HepG2 (cell line): Measurements from ENCODE around the gene KHK. TPM values are rescaled to one million over a fixed set of nuclear protein-coding genes. Genes with fewer than 3 reads are reported as not detected.

Experiments
- ARHGAP35 ChIP-seq: sonication (generic); formaldehyde crosslinking; IDR thresholded peaks from 2 replicates; pipeline ENCODE4 v1.9.0; 2022; ENCODE audit warnings: mild to moderate bottlenecking, inconsistent platforms, moderate library complexity, missing genetic modification reagents, borderline replicate concordance
- BHLHE40 ChIP-seq: IDR thresholded peaks from 2 replicates; pipeline ENCODE4 v1.6.1; 2011; ENCODE audit warnings: low read length, improper control_type of control experiment
- BORCS8-MEF2B ChIP-seq: sonication (generic); formaldehyde crosslinking; IDR thresholded peaks from 2 replicates; pipeline ENCODE4 v1.8.0; 2022; ENCODE audit warnings: mild to moderate bottlenecking, missing genetic modification reagents
- CC2D1A ChIP-seq: sonication (generic); formaldehyde crosslinking; IDR thresholded peaks from 2 replicates; pipeline ENCODE4 v1.8.1; 2023; ENCODE audit warnings: mild to moderate bottlenecking, missing genetic modification reagents
- FOSL2 ChIP-seq: sonication (generic); formaldehyde crosslinking; IDR thresholded peaks from 2 replicates; pipeline ENCODE4 v1.4.0; 2020; ENCODE audit warnings: missing genetic modification reagents
- IKZF4 ChIP-seq: sonication (generic); formaldehyde crosslinking; IDR thresholded peaks from 2 replicates; pipeline ENCODE4 v1.5.1; 2020; ENCODE audit warnings: borderline replicate concordance, mild to moderate bottlenecking, low read depth, missing genetic modification reagents; ENCODE audit errors: not compliant biosample characterization
- PHF20 ChIP-seq: sonication (generic); formaldehyde crosslinking; IDR thresholded peaks from 2 replicates; pipeline ENCODE4 v1.5.0; 2020; ENCODE audit warnings: mild to moderate bottlenecking, missing genetic modification reagents
- POGK ChIP-seq: sonication (generic); formaldehyde crosslinking; conservative IDR thresholded peaks from 2 replicates; pipeline ENCODE4 v1.8.0; 2022; ENCODE audit warnings: mild to moderate bottlenecking, moderate library complexity, missing genetic modification reagents
- POLR2AphosphoS5 ChIP-seq: IDR thresholded peaks from 2 replicates; pipeline ENCODE4 v1.6.1; 2012; ENCODE audit warnings: low read depth, low read length
- TBP ChIP-seq: sonication (generic); formaldehyde crosslinking; IDR thresholded peaks from 2 replicates; pipeline ENCODE4 v1.5.0; 2020; ENCODE audit warnings: missing genetic modification reagents
- TCF7L2 ChIP-seq: IDR thresholded peaks from 2 replicates; pipeline ENCODE4 v1.6.1; 2011; ENCODE audit warnings: mild to moderate bottlenecking, low read depth, low read length, moderate library complexity
- ZNF552 ChIP-seq: sonication (generic); formaldehyde crosslinking; IDR thresholded peaks from 2 replicates; pipeline ENCODE4 v1.9.0; 2022; ENCODE audit warnings: missing genetic modification reagents, mild to moderate bottlenecking, borderline replicate concordance
- ZNF564 ChIP-seq: sonication (generic); formaldehyde crosslinking; IDR thresholded peaks from 2 replicates; pipeline ENCODE4 v1.8.1; 2023; ENCODE audit warnings: mild to moderate bottlenecking, missing genetic modification reagents
- ZNF570 ChIP-seq: sonication (generic); formaldehyde crosslinking; IDR thresholded peaks from 2 replicates; pipeline ENCODE4 v1.4.0; 2020; ENCODE audit warnings: mild to moderate bottlenecking, missing genetic modification reagents, borderline replicate concordance
- ZNF740 ChIP-seq: sonication (generic); formaldehyde crosslinking; IDR thresholded peaks from 2 replicates; pipeline ENCODE4 v1.4.0; 2020; ENCODE audit warnings: missing genetic modification reagents
- ZNF768 ChIP-seq: sonication (generic); formaldehyde crosslinking; IDR thresholded peaks from 2 replicates; pipeline ENCODE4 v1.4.0; 2020; ENCODE audit warnings: missing genetic modification reagents
- polyA plus RNA-seq, 8 experiments: library from polyadenylated mRNA; depleted of rRNA in 3 of 8; stranded (reverse) in 7 of 8; unstranded in 1 of 8; fragments of >200 nt; fragmentation: Illumina TruSeq in 4 of 8; extraction: Trizol in 4 of 8; gene quantifications; 2 replicates each; pipeline versions ENCODE4 v1.2.1 to v1.2.3, GENCODE V29; 2011 to 2016; ENCODE audit warnings: low read depth in 4 of 8, missing spikeins in 1 of 8, mixed read lengths in 1 of 8; ENCODE audit not compliant: insufficient read depth in 1 of 8
- total RNA-seq, 5 experiments: library from RNA; depleted of rRNA; stranded (reverse); fragments of >200 nt; fragmentation: Illumina TruSeq; extraction: Trizol; gene quantifications; 2 replicates each; pipeline ENCODE4 v1.2.3, GENCODE V29; 2016; ENCODE audit warnings: low read depth in 1 of 5
- TF ChIP-seq, protein P1 (sequence below): sonication (generic); formaldehyde crosslinking; IDR thresholded peaks from 2 replicates; pipeline ENCODE4 v1.5.1; 2020; ENCODE audit warnings: mild to moderate bottlenecking, missing genetic modification reagents, borderline replicate concordance
- TF ChIP-seq, protein P2 (sequence below): sonication (generic); formaldehyde crosslinking; IDR thresholded peaks from 2 replicates; pipeline ENCODE4 v1.4.0; 2020; ENCODE audit warnings: missing genetic modification reagents, borderline replicate concordance
- TF ChIP-seq, protein P3 (sequence below): sonication (generic); formaldehyde crosslinking; IDR thresholded peaks from 2 replicates; pipeline ENCODE4 v1.4.0; 2020; ENCODE audit warnings: missing genetic modification reagents

KHK gene
- total and polyA plus RNA-seq, 2 of the 13 experiments (the other 11 are each of a cell fraction or from before 2014, with no cell fraction given): 40.9 to 99.2 TPM

DNA sequence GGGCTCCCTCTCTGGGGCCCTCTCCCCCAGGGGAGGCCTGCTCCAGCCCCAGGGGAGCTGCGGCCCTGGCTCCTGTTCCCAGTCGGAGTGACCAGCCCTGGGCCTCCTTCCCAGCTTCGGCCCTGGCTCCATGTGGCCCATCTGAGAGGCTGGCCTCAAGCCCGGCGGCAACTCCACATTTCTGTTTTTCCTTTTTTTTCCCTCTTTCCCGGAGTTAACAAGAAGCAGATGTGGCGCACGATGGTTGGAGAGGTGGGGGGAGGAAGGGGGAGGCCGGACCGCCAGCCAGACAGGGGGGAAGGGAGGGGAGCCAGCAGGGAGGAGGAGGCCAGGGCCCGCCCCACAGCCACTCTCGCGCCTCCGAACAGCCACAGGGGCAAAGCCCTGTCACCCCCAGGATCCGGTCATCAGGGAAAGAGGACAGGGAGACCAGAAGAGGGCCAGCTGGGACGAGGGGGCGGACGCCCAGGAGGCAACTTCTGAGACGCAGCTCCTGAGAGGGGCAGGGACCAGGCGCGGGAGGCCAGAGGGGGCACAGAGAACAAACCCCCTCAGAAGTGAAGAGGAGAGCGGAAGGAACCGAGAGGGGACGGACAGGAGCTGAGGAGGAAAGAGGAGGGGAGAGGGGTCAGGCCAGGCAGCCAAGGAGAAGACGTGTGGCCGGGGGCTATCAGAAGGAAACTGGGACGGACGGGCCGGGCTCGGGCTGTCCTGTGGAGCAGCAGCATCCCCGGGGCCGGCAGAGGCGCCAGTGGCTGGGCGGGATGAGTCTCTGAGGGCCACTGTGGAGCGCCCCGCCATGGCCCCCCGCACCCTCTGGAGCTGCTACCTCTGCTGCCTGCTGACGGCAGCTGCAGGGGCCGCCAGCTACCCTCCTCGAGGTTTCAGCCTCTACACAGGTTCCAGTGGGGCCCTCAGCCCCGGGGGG, 8.0 kb upstream of the KHK start, which contains the start of gene EMILIN1 (continued):
- TF ChIP-seq, protein P1, sequence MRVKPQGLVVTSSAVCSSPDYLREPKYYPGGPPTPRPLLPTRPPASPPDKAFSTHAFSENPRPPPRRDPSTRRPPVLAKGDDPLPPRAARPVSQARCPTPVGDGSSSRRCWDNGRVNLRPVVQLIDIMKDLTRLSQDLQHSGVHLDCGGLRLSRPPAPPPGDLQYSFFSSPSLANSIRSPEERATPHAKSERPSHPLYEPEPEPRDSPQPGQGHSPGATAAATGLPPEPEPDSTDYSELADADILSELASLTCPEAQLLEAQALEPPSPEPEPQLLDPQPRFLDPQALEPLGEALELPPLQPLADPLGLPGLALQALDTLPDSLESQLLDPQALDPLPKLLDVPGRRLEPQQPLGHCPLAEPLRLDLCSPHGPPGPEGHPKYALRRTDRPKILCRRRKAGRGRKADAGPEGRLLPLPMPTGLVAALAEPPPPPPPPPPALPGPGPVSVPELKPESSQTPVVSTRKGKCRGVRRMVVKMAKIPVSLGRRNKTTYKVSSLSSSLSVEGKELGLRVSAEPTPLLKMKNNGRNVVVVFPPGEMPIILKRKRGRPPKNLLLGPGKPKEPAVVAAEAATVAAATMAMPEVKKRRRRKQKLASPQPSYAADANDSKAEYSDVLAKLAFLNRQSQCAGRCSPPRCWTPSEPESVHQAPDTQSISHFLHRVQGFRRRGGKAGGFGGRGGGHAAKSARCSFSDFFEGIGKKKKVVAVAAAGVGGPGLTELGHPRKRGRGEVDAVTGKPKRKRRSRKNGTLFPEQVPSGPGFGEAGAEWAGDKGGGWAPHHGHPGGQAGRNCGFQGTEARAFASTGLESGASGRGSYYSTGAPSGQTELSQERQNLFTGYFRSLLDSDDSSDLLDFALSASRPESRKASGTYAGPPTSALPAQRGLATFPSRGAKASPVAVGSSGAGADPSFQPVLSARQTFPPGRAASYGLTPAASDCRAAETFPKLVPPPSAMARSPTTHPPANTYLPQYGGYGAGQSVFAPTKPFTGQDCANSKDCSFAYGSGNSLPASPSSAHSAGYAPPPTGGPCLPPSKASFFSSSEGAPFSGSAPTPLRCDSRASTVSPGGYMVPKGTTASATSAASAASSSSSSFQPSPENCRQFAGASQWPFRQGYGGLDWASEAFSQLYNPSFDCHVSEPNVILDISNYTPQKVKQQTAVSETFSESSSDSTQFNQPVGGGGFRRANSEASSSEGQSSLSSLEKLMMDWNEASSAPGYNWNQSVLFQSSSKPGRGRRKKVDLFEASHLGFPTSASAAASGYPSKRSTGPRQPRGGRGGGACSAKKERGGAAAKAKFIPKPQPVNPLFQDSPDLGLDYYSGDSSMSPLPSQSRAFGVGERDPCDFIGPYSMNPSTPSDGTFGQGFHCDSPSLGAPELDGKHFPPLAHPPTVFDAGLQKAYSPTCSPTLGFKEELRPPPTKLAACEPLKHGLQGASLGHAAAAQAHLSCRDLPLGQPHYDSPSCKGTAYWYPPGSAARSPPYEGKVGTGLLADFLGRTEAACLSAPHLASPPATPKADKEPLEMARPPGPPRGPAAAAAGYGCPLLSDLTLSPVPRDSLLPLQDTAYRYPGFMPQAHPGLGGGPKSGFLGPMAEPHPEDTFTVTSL (CRISPR knock-in tag): no peak
- TF ChIP-seq ZNF740: no peak
- TF ChIP-seq BORCS8-MEF2B: no peak
- peak; percentile 77; the same call in 1 of the 2 replicates for TF ChIP-seq ZNF768
- TF ChIP-seq, protein P2, sequence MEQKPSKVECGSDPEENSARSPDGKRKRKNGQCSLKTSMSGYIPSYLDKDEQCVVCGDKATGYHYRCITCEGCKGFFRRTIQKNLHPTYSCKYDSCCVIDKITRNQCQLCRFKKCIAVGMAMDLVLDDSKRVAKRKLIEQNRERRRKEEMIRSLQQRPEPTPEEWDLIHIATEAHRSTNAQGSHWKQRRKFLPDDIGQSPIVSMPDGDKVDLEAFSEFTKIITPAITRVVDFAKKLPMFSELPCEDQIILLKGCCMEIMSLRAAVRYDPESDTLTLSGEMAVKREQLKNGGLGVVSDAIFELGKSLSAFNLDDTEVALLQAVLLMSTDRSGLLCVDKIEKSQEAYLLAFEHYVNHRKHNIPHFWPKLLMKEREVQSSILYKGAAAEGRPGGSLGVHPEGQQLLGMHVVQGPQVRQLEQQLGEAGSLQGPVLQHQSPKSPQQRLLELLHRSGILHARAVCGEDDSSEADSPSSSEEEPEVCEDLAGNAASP (CRISPR knock-in tag): no peak
- no peak for TF ChIP-seq TCF7L2
- no peak for TF ChIP-seq ZNF570 (CRISPR knock-in tag)
- no peak for TF ChIP-seq BHLHE40
- TF ChIP-seq, protein P3, sequence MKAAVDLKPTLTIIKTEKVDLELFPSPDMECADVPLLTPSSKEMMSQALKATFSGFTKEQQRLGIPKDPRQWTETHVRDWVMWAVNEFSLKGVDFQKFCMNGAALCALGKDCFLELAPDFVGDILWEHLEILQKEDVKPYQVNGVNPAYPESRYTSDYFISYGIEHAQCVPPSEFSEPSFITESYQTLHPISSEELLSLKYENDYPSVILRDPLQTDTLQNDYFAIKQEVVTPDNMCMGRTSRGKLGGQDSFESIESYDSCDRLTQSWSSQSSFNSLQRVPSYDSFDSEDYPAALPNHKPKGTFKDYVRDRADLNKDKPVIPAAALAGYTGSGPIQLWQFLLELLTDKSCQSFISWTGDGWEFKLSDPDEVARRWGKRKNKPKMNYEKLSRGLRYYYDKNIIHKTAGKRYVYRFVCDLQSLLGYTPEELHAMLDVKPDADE (CRISPR knock-in tag): no peak
- no peak for TF ChIP-seq TBP (CRISPR knock-in tag)
- TF ChIP-seq CC2D1A (CRISPR knock-in tag): no peak
- TF ChIP-seq ARHGAP35 (CRISPR knock-in tag): no peak
- TF ChIP-seq PHF20 (CRISPR knock-in tag): no peak
- no peak for TF ChIP-seq FOSL2
- TF ChIP-seq ZNF552 (CRISPR knock-in tag): no peak
- TF ChIP-seq IKZF4 (CRISPR knock-in tag): peak; percentile 74
- no peak for TF ChIP-seq POGK (CRISPR knock-in tag)
- TF ChIP-seq ZNF564: no peak
- TF ChIP-seq POLR2AphosphoS5: no peak
